Ectodermal cell (in vitro differentiated cells): ENCODE data around the gene C12orf57.
A peak's percentile ranks its signal among the peaks of the same experiment; 100 is the strongest.

ENCODE experiments used
- H3K27ac ChIP-seq: 2 replicates; pipeline ENCODE4 v1.7.0; 2013; ENCODE audit warnings: mild to moderate bottlenecking, low read depth, low read length; ENCODE audit not compliant: insufficient read depth, poor library complexity, severe bottlenecking
- H3K27me3 ChIP-seq: 2 replicates; pipeline ENCODE4 v1.7.0; 2013; ENCODE audit warnings: mild to moderate bottlenecking, low read length; ENCODE audit not compliant: insufficient read depth, control insufficient read depth, poor library complexity, severe bottlenecking
- H3K36me3 ChIP-seq: one replicate; pipeline ENCODE4 v1.7.0; 2013; ENCODE audit warnings: low read length; ENCODE audit not compliant: control insufficient read depth, insufficient read depth
- H3K4me1 ChIP-seq: one replicate; pipeline ENCODE4 v1.7.0; 2013; ENCODE audit warnings: low read length; ENCODE audit not compliant: control insufficient read depth, insufficient read depth
- H3K4me3 ChIP-seq: 2 replicates; pipeline ENCODE4 v1.7.0; 2013; ENCODE audit warnings: low read depth, low read length, control low read depth; ENCODE audit not compliant: insufficient read depth
- H3K9me3 ChIP-seq: 2 replicates; pipeline ENCODE4 v1.7.0; 2013; ENCODE audit warnings: mild to moderate bottlenecking, low read length, moderate library complexity; ENCODE audit not compliant: control insufficient read depth
- WGBS, 2 experiments: methylation state at CpG; one replicate each; pipeline ENCODE4 v1.1.7; 2013; ENCODE audit warnings: missing lambda C conversion rate in 2 of 2; 5-methylcytosine and 5-hydroxymethylcytosine counted together

C12orf57 gene

DNA sequence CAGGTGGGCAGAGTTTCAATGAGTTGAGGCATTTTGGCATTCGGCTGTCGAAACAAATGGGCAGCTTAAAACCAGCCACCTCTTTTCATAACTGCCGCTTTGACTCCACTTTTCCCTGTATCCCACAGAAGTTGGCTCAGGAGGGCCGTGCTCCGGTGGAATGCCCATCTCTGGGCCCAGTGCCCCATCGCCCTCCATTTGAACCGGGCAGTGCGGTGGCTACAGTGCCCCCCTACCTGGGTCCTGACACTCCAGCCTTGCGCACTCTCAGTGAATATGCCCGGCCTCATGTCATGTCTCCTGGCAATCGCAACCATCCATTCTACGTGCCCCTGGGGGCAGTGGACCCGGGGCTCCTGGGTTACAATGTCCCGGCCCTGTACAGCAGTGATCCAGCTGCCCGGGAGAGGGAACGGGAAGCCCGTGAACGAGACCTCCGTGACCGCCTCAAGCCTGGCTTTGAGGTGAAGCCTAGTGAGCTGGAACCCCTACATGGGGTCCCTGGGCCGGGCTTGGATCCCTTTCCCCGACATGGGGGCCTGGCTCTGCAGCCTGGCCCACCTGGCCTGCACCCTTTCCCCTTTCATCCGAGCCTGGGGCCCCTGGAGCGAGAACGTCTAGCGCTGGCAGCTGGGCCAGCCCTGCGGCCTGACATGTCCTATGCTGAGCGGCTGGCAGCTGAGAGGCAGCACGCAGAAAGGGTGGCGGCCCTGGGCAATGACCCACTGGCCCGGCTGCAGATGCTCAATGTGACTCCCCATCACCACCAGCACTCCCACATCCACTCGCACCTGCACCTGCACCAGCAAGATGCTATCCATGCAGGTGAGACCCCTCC is 5.2 kb upstream of the C12orf57 start:
- H3K4me1 ChIP-seq = no peaks in the 10 kb centered on the region
- 94 to 95% methylated on average over 32 of the region's 32 CpGs for WGBS, 2 experiments
- no peaks in the 10 kb centered on the region for H3K9me3 ChIP-seq
- H3K27me3 ChIP-seq = no peaks in the 10 kb centered on the region
- H3K36me3 ChIP-seq = peaks cover 36% of the 10 kb centered on the region
- H3K27ac ChIP-seq = peak overlapping the region; percentile 97
- peak overlapping the region; percentile 76 for H3K4me3 ChIP-seq

DNA sequence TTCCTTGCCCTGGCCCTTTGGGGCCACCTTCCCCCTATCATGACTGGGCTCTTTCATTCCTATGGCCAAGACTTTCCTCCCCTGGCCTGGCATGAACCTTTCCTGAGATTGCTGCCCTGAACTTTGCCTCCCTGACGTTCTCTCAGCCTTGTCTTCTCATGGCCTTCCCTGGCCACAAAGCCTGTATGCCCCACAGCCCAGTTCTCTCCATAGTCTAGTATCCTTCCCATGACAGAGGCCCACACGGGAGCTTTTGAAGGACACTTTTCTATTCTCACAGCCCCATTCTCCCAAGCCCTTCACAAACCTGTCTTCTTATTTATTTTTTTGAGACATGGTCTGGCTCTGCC is 4.7 kb upstream of the C12orf57 start:
- H3K27ac ChIP-seq = no peak overlapping the region
- no peaks in the 10 kb centered on the region for H3K4me1 ChIP-seq
- H3K4me3 ChIP-seq = no peak overlapping the region
- 89 to 95% methylated on average over 2 of the region's 2 CpGs for WGBS, 2 experiments
- no peaks in the 10 kb centered on the region for H3K27me3 ChIP-seq
- peaks cover 30% of the 10 kb centered on the region for H3K36me3 ChIP-seq
- H3K9me3 ChIP-seq = no peaks in the 10 kb centered on the region

DNA sequence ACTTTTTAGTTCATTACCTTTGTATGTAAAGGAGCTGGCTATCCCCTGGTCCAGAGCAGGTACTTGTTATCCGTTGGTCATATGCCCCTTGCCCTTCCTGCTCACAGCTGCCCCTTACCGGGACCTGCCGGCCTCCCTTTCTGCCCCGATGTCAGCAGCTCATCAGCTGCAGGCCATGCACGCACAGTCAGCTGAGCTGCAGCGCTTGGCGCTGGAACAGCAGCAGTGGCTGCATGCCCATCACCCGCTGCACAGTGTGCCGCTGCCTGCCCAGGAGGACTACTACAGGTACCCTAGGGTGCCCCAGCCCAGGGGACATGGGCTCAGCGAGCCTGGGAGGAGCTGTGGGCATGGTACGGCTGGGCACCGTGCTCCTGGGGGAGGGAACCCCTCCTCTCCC is 2.6 kb upstream of the C12orf57 start:
- Histone ChIP-seq H3K27me3 (no peaks in the 10 kb centered on the region), H3K4me1 (peaks cover 14% of the 10 kb centered on the region), H3K4me3 (no peak overlapping the region), H3K27ac (no peak overlapping the region), H3K9me3 (no peaks in the 10 kb centered on the region), H3K36me3 (peaks cover 15% of the 10 kb centered on the region)
- 96% methylated on average over 12 of the region's 12 CpGs for WGBS, 2 experiments

DNA sequence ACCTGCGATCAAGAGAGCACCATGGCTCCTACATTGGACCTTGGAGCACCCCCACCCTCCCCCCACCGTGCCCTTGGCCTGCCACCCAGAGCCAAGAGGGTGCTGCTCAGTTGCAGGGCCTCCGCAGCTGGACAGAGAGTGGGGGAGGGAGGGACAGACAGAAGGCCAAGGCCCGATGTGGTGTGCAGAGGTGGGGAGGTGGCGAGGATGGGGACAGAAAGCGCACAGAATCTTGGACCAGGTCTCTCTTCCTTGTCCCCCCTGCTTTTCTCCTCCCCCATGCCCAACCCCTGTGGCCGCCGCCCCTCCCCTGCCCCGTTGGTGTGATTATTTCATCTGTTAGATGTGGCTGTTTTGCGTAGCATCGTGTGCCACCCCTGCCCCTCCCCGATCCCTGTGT is 2.0 kb upstream of the C12orf57 start:
- Histone ChIP-seq H3K27ac (no peak overlapping the region), H3K27me3 (no peaks in the 10 kb centered on the region), H3K36me3 (peaks cover 15% of the 10 kb centered on the region), H3K4me3 (no peak overlapping the region), H3K4me1 (peaks cover 18% of the 10 kb centered on the region), H3K9me3 (no peaks in the 10 kb centered on the region)
- WGBS, 2 experiments = 93 to 98% methylated on average over 9 to 11 of the region's 12 CpGs

DNA sequence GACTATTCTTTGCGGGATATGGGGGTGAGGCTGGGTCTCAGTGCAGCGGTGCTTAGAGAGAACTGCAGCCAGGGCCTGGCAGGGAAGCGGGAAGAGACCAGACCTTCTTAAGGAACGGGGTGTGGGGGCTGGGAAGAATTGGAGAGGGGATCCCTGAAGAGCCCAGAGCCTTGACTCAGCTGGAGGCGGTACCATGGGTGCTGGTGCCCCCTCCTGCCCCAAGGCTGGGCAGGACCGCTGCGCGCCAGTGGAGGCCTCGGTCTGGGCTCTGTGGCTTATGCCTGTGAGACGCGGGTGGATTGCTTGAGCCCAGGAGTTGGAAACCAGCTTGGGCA is 1.5 kb upstream of the C12orf57 start:
- peak overlapping the region; percentile 100 for H3K27ac ChIP-seq

DNA sequence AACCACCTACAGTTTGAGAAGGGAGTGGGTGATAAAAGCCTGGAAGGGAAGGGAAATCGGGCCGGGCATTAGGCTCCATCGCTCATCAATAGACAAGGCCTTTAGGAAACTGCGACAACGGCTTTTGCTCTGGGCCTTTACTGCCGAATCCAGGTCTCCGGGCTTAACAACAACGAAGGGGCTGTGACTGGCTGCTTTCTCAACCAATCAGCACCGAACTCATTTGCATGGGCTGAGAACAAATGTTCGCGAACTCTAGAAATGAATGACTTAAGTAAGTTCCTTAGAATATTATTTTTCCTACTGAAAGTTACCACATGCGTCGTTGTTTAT is 467 bp upstream of the C12orf57 start:
- Histone ChIP-seq H3K27ac (peak overlapping the region; percentile 100), H3K4me3 (peak overlapping the region; percentile 71), H3K36me3 (peaks cover 15% of the 10 kb centered on the region), H3K4me1 (peaks cover 18% of the 10 kb centered on the region), H3K9me3 (no peaks in the 10 kb centered on the region), H3K27me3 (no peaks in the 10 kb centered on the region)
- 2 to 3% methylated on average over 9 to 13 of the region's 13 CpGs for WGBS, 2 experiments

More for the DNA sequence above, 1.5 kb upstream of the C12orf57 start:
- peaks cover 18% of the 10 kb centered on the region for H3K4me1 ChIP-seq
- no peak overlapping the region for H3K4me3 ChIP-seq
- 97 to 98% methylated on average over 11 of the region's 11 CpGs for WGBS, 2 experiments
- peaks cover 15% of the 10 kb centered on the region for H3K36me3 ChIP-seq
- no peaks in the 10 kb centered on the region for H3K27me3 ChIP-seq
- no peaks in the 10 kb centered on the region for H3K9me3 ChIP-seq

DNA sequence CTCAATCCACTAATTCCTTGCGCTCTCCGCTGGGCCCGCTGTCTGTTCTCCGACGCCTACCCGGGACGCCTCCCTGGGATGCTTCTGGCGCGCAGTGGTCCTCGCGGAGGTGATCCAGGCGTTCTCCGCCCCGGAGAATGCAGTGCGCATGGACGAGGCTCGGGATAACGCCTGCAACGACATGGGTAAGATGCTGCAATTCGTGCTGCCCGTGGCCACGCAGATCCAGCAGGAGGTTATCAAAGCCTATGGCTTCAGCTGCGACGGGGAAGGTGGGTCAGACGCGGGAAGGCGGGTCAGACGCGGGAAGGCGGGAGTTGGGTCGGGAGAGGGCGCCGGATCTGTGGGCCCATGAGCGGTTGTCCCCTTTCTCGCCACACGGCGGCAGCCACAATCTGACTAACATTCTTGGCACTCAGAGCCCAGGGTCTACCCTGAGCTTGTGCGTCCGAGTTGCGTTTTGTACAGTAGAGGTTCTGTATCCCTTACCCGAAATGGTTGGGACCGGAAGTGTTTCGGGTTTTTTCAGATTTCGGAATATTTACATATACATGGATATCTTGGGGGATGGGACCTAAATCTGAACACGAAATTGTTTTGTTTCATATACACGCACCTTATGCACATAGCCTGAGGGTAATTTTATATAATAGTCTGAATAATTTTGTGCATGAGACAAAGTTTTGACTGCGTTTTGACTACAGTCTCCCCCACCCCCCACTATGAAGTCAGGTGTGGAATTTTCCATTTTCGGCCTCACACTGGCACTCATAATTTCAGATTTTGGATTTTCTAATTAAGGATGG is 762 bp downstream of the C12orf57 start:
- H3K4me1 ChIP-seq = peaks cover 18% of the 10 kb centered on the region
- H3K27me3 ChIP-seq = no peaks in the 10 kb centered on the region
- H3K9me3 ChIP-seq = no peaks in the 10 kb centered on the region
- WGBS, 2 experiments = 4 to 5% methylated on average over 48 of the region's 48 CpGs
- H3K4me3 ChIP-seq = peak overlapping the region; percentile 71
- H3K27ac ChIP-seq = peak overlapping the region; percentile 100
- H3K36me3 ChIP-seq = peaks cover 12% of the 10 kb centered on the region

DNA sequence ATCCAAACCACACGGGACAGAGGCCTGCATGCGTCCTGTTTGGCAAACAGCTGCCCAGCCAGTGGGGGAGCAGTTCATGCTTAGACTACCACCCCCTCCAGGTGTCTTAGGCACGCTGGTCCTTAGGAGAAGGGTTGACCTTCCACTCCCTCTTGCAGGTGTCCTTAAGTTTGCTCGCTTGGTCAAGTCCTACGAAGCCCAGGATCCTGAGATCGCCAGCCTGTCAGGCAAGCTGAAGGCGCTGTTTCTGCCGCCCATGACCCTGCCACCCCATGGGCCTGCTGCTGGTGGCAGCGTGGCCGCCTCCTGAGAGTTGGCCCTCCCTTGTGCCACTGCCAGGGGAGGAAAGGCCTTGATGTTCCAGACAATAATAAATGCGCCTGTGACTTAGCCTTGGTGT is 1.8 kb downstream of the C12orf57 start:
- Histone ChIP-seq H3K9me3 (no peaks in the 10 kb centered on the region), H3K27ac (no peak overlapping the region), H3K4me3 (no peak overlapping the region), H3K27me3 (no peaks in the 10 kb centered on the region), H3K4me1 (peaks cover 18% of the 10 kb centered on the region), H3K36me3 (peaks cover 12% of the 10 kb centered on the region)
- 85 to 87% methylated on average over 11 of the region's 11 CpGs for WGBS, 2 experiments

DNA sequence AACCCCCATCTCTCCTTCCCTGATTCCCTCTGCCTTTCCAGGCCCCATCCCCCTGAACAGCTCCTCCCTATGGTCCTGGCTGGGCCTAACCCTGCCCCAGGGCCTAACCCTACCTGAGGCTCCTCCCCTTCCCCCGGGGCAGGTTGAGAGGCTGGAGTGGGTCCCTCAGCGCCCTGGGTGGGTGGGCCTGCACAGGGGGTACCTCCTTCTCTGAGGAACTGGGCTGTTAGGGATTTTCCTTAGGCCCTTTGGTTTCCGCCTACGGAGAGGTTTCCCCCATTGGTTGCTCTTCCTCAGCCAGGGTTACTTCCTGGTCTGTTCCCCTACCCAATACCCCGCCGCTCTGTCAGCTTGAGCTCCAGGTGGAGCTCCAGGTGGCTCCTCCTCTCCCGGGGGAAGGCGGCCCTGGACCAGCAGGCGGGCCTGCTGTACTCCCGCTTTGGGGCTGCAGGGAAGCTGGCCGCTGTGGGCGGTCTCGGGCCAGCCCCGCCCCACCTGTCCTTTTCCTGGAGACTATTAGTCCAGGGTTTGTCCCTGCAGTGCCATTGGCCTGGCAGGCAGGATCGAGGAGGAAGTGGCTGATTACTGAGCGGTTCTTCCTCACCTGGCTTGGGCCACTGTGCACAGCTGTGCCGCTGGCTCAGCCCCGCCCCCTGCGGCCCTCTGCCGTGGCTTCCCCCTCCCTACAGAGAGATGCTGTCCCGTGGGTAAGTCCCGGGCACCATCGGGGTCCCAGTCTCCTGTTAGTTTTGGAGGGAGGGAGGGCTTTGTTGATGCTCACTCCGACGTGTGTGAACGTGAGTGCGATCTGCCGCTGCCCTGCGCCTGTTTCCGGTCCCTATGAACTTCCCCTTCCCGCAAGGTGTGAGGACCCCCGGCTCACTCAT is 2.5 kb downstream of the C12orf57 start:
- no peak overlapping the region for H3K27ac ChIP-seq
- 10 to 12% methylated on average over 32 of the region's 32 CpGs for WGBS, 2 experiments
- peaks cover 18% of the 10 kb centered on the region for H3K4me1 ChIP-seq
- no peaks in the 10 kb centered on the region for H3K27me3 ChIP-seq
- H3K9me3 ChIP-seq = no peaks in the 10 kb centered on the region
- peaks cover 6% of the 10 kb centered on the region for H3K36me3 ChIP-seq
- H3K4me3 ChIP-seq = peak overlapping the region; percentile 22

DNA sequence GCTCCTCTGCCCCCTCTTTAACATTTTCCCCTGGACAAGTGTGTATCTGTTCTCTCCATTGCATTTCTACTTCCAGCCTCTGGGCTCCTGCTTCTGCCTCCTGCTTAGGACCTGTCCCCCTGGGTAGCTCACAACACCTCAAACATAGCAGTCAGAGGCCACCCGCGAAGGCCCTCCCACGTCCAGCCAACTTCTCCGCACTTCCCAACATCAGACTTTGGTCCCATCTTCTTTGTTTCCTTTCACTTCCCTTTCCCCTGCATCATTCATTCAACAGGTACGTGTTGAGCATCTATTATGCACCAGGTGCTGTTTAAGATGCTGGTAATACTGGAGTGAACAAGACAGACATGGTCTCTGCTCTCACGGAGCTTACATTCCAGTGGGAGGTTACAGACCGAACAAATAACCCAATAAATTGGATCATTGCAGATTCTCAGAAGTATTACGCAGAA is 3.1 kb downstream of the C12orf57 start:
- H3K36me3 ChIP-seq = no peaks in the 10 kb centered on the region
- no peaks in the 10 kb centered on the region for H3K27me3 ChIP-seq
- H3K27ac ChIP-seq = no peak overlapping the region
- no peaks in the 10 kb centered on the region for H3K9me3 ChIP-seq
- 76 to 79% methylated on average over 8 of the region's 8 CpGs for WGBS, 2 experiments
- peaks cover 18% of the 10 kb centered on the region for H3K4me1 ChIP-seq
- H3K4me3 ChIP-seq = peak overlapping the region; percentile 22
